ENCODE results near the gene CPT2. TPM values are rescaled to one million over a fixed set of nuclear protein-coding genes. Genes with fewer than 3 reads are reported as not detected.

Gene CPT2
- total and polyA plus RNA-seq, 2 of the 4 experiments (the other 2 are of a cell fraction), result 15.8 to 16.0 TPM

DNA sequence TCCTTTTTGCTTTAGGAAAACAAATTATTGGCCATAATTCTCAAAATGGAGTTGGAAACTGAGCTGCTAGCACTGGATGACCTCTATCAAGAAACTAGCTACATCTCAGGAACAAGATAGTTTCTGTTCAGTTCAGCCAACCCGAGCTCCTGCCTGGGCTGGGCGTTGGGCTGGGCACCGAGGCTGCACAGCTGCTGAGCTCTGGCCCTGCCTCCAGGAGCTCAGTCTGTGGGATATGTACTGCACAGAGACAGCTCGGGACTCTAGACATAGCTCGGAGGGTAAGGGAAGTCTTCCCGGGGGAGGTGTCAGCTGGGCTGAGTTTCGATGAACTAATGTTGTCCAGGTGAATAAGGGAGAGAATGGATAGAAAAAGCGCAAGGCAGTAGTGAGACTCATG lies 29.7 kb upstream of the CPT2 start:
- ChIA-PET CTCF (no interaction called here), POLR2A (ENCODE audit: unreplicated experiment) (interaction anchor here (0.7 kb wide), 1 partner anchor 242 kb away, joined by 3 read pairs; no protein-coding TSS in a partner anchor)
- no peak overlapping the region for H3K4me3 ChIP-seq (ENCODE audit: insufficient read depth, low read depth, low read length)
- no peak overlapping the region for H3K27ac ChIP-seq (ENCODE audit: insufficient read depth, low read length)
- 0 out of 2 replicates have a peak, but pooled peaks cover 3% of the 10 kb centered on the region for H3K9me1 ChIP-seq (ENCODE audit: insufficient read depth, low read length)
- H2AK5ac ChIP-seq (ENCODE audit: low read depth, low read length), result no peak overlapping the region
- no peak overlapping the region for H2BK120ac ChIP-seq (ENCODE audit: low read depth, low read length)
- no peak overlapping the region for H4K8ac ChIP-seq (ENCODE audit: low read depth in 2 of 2, low read length in 2 of 2)
- H4K20me1 ChIP-seq (ENCODE audit: insufficient read depth, low read length), result no peaks in the 10 kb centered on the region
- no peak overlapping the region for H4K5ac ChIP-seq (ENCODE audit: low read depth, low read length)
- peak overlapping the region; percentile 32; the same call in 1 of the 2 replicates for H4K91ac ChIP-seq (ENCODE audit: insufficient read depth, low read depth, low read length)
- H3K56ac ChIP-seq (ENCODE audit: extremely low read depth, insufficient read depth, low read length), result no peak overlapping the region
- H3K18ac ChIP-seq (ENCODE audit: low read depth, low read length), result no peak overlapping the region
- no peaks in the 10 kb centered on the region for H3K79me1 ChIP-seq (ENCODE audit: low read depth in 1 of 2, low read length in 2 of 2)
- dilution Hi-C loops (cut with HindIII; ENCODE audit: low sequenced_read_pairs, unreplicated experiment), result no loop called here
- no peak overlapping the region for H2BK15ac ChIP-seq (ENCODE audit: low read depth, low read length)
- H3K9me3 ChIP-seq (ENCODE audit: control insufficient read depth, insufficient read depth, low read length), result no peaks in the 10 kb centered on the region
- H3K4me2 ChIP-seq (ENCODE audit: low read depth, low read length), result no peak overlapping the region
- H3K4me1 ChIP-seq (ENCODE audit: control insufficient read depth, insufficient read depth, low read length), result peaks cover 2% of the 10 kb centered on the region; the same call in 1 of the 2 replicates
- H3K23ac ChIP-seq (ENCODE audit: low read depth, low read length), result no peak overlapping the region
- H3K9ac ChIP-seq (ENCODE audit: low read depth, low read length), result no peak overlapping the region
- ATAC-seq (ENCODE audit: low read depth) (peak; percentile 44; the same call in 1 of the 2 replicates), DNase-seq (no peak)
- no peaks in the 10 kb centered on the region for H3K36me3 ChIP-seq (ENCODE audit: control insufficient read depth, insufficient read depth, low read length)
- H3K14ac ChIP-seq (replicated peaks; ENCODE audit: low read depth, low read length), result no peak overlapping the region
- in situ Hi-C loops (cut with MboI; ENCODE audit: low sequenced_read_pairs), result no loop called here
- H2AK9ac ChIP-seq (replicated peaks; ENCODE audit: low read depth, low read length, poor library complexity), result no peak overlapping the region
- TF ChIP-seq, protein P1, sequence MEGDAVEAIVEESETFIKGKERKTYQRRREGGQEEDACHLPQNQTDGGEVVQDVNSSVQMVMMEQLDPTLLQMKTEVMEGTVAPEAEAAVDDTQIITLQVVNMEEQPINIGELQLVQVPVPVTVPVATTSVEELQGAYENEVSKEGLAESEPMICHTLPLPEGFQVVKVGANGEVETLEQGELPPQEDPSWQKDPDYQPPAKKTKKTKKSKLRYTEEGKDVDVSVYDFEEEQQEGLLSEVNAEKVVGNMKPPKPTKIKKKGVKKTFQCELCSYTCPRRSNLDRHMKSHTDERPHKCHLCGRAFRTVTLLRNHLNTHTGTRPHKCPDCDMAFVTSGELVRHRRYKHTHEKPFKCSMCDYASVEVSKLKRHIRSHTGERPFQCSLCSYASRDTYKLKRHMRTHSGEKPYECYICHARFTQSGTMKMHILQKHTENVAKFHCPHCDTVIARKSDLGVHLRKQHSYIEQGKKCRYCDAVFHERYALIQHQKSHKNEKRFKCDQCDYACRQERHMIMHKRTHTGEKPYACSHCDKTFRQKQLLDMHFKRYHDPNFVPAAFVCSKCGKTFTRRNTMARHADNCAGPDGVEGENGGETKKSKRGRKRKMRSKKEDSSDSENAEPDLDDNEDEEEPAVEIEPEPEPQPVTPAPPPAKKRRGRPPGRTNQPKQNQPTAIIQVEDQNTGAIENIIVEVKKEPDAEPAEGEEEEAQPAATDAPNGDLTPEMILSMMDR (conservative IDR thresholded peaks at IDR 0.05; ENCODE audit: low read depth, low read length), result no peak
- no peak for TF ChIP-seq RFX5 (IDR thresholded peaks at IDR 0.05; ENCODE audit: low read depth, low read length)
- no peak for TF ChIP-seq SMC3 (IDR thresholded peaks at IDR 0.05; ENCODE audit: low read depth, low read length)
- TF ChIP-seq BHLHE40 (IDR thresholded peaks at IDR 0.05; ENCODE audit: low read depth, low read length), result no peak
- TF ChIP-seq FOS (IDR thresholded peaks at IDR 0.05; ENCODE audit: low read depth, low read length), result no peak
- no peak for TF ChIP-seq CHD1 (IDR thresholded peaks at IDR 0.05; ENCODE audit: low read depth, low read length)
- no peak for TF ChIP-seq MAZ (IDR thresholded peaks at IDR 0.05; ENCODE audit: borderline replicate concordance, low read depth, low read length)
- no peak for TF ChIP-seq MXI1 (IDR thresholded peaks at IDR 0.05; ENCODE audit: borderline replicate concordance, low read depth, low read length)
- TF ChIP-seq POLR2A (IDR thresholded peaks at IDR 0.05; ENCODE audit: low read depth, low read length), result no peak
- TF ChIP-seq, protein P2, sequence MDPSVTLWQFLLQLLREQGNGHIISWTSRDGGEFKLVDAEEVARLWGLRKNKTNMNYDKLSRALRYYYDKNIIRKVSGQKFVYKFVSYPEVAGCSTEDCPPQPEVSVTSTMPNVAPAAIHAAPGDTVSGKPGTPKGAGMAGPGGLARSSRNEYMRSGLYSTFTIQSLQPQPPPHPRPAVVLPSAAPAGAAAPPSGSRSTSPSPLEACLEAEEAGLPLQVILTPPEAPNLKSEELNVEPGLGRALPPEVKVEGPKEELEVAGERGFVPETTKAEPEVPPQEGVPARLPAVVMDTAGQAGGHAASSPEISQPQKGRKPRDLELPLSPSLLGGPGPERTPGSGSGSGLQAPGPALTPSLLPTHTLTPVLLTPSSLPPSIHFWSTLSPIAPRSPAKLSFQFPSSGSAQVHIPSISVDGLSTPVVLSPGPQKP (IDR thresholded peaks at IDR 0.05; ENCODE audit: borderline replicate concordance, low read depth, low read length), result no peak
- no peak for TF ChIP-seq RAD21 (IDR thresholded peaks at IDR 0.05; ENCODE audit: low read length)
- TF ChIP-seq CEBPB (IDR thresholded peaks at IDR 0.05; ENCODE audit: low read depth, low read length), result no peak
- TF ChIP-seq, protein P3, sequence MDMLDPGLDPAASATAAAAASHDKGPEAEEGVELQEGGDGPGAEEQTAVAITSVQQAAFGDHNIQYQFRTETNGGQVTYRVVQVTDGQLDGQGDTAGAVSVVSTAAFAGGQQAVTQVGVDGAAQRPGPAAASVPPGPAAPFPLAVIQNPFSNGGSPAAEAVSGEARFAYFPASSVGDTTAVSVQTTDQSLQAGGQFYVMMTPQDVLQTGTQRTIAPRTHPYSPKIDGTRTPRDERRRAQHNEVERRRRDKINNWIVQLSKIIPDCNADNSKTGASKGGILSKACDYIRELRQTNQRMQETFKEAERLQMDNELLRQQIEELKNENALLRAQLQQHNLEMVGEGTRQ (IDR thresholded peaks at IDR 0.05; ENCODE audit: low read depth, low read length), result no peak
- no peak for TF ChIP-seq RCOR1 (IDR thresholded peaks at IDR 0.05; ENCODE audit: insufficient replicate concordance, low read length)
- no peak for TF ChIP-seq MAFK (IDR thresholded peaks at IDR 0.05; ENCODE audit: low read depth, low read length)
- no peak overlapping the region for H3K4ac ChIP-seq (ENCODE audit: low read depth, low read length)
- H2BK5ac ChIP-seq (ENCODE audit: low read depth, low read length, poor library complexity, severe bottlenecking), result no peak overlapping the region
- WGBS, 2 experiments (ENCODE audit: extremely low coverage in 2 of 2, insufficient read length in 1 of 2), result 66% methylated on average over 4 of the region's 8 CpGs; no CpG with 5 or more reads in 1 of the 2 experiments
- intact Hi-C loops (cut with micrococcal nuclease), result no loop called here
- peak overlapping the region; percentile 34 for H2AFZ ChIP-seq (replicated peaks; ENCODE audit: low read length, poor library complexity)
- no TSS peak for BruUV-seq (replicated peaks)
- no peak overlapping the region for H2BK20ac ChIP-seq (ENCODE audit: low read depth, low read length)
- H3K27me3 ChIP-seq (ENCODE audit: control insufficient read depth, insufficient read depth, low read length), result no peaks in the 10 kb centered on the region
